Measurements from ENCODE around the gene SZT2. TPM values are rescaled to one million over a fixed set of nuclear protein-coding genes. Genes with fewer than 3 reads are reported as not detected.

Gene SZT2
- total RNA-seq, 2 donors from 2014 or later: 30.3 to 76.9 TPM

GRCh38 chr1:43360616-43361015 lies 29.1 kb upstream of the SZT2 start:
- peaks cover 7 to 18% of the 10 kb centered on the region in 2 donors for H3K36me3 ChIP-seq

GRCh38 chr1:43363283-43363934 lies 26.3 kb upstream of the SZT2 start:
- no peak for DNase-seq (ENCODE audit: low spot score)
- intact Hi-C loops (cut with DNase I): no loop called here
- 73% methylated on average over 9 of the region's 9 CpGs for WGBS

More at GRCh38 chr1:43360616-43361015, 29.1 kb upstream of the SZT2 start:
- no peaks in the 10 kb centered on the region for H3K27me3 ChIP-seq (replicated peaks; ENCODE audit: insufficient read depth)
- 83% methylated on average over 4 of the region's 4 CpGs for WGBS
- H3K27ac ChIP-seq: no peak overlapping the region
- H3K4me1 ChIP-seq (replicated peaks): peaks cover 10% of the 10 kb centered on the region
- no peak for DNase-seq (ENCODE audit: low spot score)
- H3K9me3 ChIP-seq: no peaks in the 10 kb centered on the region
- H3K4me3 ChIP-seq: no peak overlapping the region
- TF ChIP-seq CTCF (IDR thresholded peaks at IDR 0.05) (no peak), POLR2A (IDR thresholded peaks at IDR 0.05) (no peak), POLR2AphosphoS5 (IDR thresholded peaks at IDR 0.05) (no peak)
- intact Hi-C loops (cut with DNase I): no loop called here

GRCh38 chr1:43363935-43364525 lies 25.7 kb upstream of the SZT2 start:
- no peak for TF ChIP-seq CTCF (IDR thresholded peaks at IDR 0.05)
- no peak for TF ChIP-seq POLR2A (IDR thresholded peaks at IDR 0.05)
- no peak for TF ChIP-seq POLR2AphosphoS5 (IDR thresholded peaks at IDR 0.05)
- H3K27me3 ChIP-seq (replicated peaks; ENCODE audit: insufficient read depth): no peaks in the 10 kb centered on the region
- intact Hi-C loops (cut with DNase I): no loop called here
- no peak overlapping the region for H3K4me3 ChIP-seq
- no peaks in the 10 kb centered on the region for H3K9me3 ChIP-seq
- 80% methylated on average over 5 of the region's 5 CpGs for WGBS
- H3K27ac ChIP-seq: no peak overlapping the region
- no peak for DNase-seq (ENCODE audit: low spot score)
- peaks cover 7 to 18% of the 10 kb centered on the region in 2 donors for H3K36me3 ChIP-seq
- H3K4me1 ChIP-seq (replicated peaks): peaks cover 26% of the 10 kb centered on the region

More at GRCh38 chr1:43363283-43363934, 26.3 kb upstream of the SZT2 start:
- no peak overlapping the region for H3K4me3 ChIP-seq
- no peaks in the 10 kb centered on the region for H3K9me3 ChIP-seq
- H3K27me3 ChIP-seq (replicated peaks; ENCODE audit: insufficient read depth): no peaks in the 10 kb centered on the region
- TF ChIP-seq CTCF (IDR thresholded peaks at IDR 0.05): no peak
- TF ChIP-seq POLR2AphosphoS5 (IDR thresholded peaks at IDR 0.05): no peak
- no peak for TF ChIP-seq POLR2A (IDR thresholded peaks at IDR 0.05)
- no peak overlapping the region for H3K27ac ChIP-seq
- H3K36me3 ChIP-seq: peaks cover 7 to 18% of the 10 kb centered on the region in 2 donors
- peaks cover 22% of the 10 kb centered on the region for H3K4me1 ChIP-seq (replicated peaks)

- intact Hi-C loops (cut with DNase I): loop anchor here (5.0 kb wide), 1 partner anchor 128 kb away; no protein-coding TSS in a partner anchor
- peak overlapping the region in 1 of 2 donors; percentile 66 for H3K4me3 ChIP-seq
- peak overlapping the region; percentile 89 to 91 for H3K27ac ChIP-seq
- H3K9me3 ChIP-seq: no peaks in the 10 kb centered on the region
- no peak for DNase-seq (ENCODE audit: low spot score)
- 63% methylated on average over 2 of the region's 2 CpGs for WGBS
- no peaks in the 10 kb centered on the region for H3K27me3 ChIP-seq (replicated peaks; ENCODE audit: insufficient read depth)
- H3K36me3 ChIP-seq: peaks cover 7 to 18% of the 10 kb centered on the region in 2 donors
- TF ChIP-seq POLR2A (IDR thresholded peaks at IDR 0.05): no peak
- TF ChIP-seq POLR2AphosphoS5 (IDR thresholded peaks at IDR 0.05): no peak
- TF ChIP-seq CTCF (IDR thresholded peaks at IDR 0.05): no peak
- peaks cover 22% of the 10 kb centered on the region for H3K4me1 ChIP-seq (replicated peaks)
Observed at GRCh38 chr1:43365678-43366077, 24.0 kb upstream of the SZT2 start.
